Neuronal stem cell (in vitro differentiated cells): ENCODE data around the gene DENND5A.

Experiments used
- DNase-seq: peaks from one replicate; pipeline ENCODE4 v3.0.0-alpha.2; 2013; ENCODE audit warnings: low spot score
- H2AFZ ChIP-seq: one replicate; pipeline ENCODE4 v1.6.1; 2013; ENCODE audit warnings: mild to moderate bottlenecking, low read length, inconsistent platforms
- H2AK5ac ChIP-seq: 2 replicates; pipeline ENCODE4 v1.6.1; 2013; ENCODE audit warnings: low read depth, mild to moderate bottlenecking, inconsistent platforms, low read length, moderate library complexity, mixed read lengths
- H2BK120ac ChIP-seq: 2 replicates; pipeline ENCODE4 v1.6.1; 2013; ENCODE audit warnings: low read depth, mild to moderate bottlenecking, inconsistent platforms, low read length, moderate library complexity, mixed read lengths
- H2BK12ac ChIP-seq: one replicate; pipeline ENCODE4 v1.6.1; 2013; ENCODE audit warnings: low read length, inconsistent platforms
- H2BK15ac ChIP-seq: 2 replicates; pipeline ENCODE4 v1.6.1; 2013; ENCODE audit warnings: mild to moderate bottlenecking, low read length, inconsistent platforms, mixed read lengths
- H2BK5ac ChIP-seq: one replicate; pipeline ENCODE4 v1.6.1; 2013; ENCODE audit warnings: inconsistent platforms, mild to moderate bottlenecking, low read length, moderate library complexity
- H3K14ac ChIP-seq: one replicate; pipeline ENCODE4 v1.6.1; 2013; ENCODE audit warnings: low read length, inconsistent platforms
- H3K18ac ChIP-seq: 2 replicates; pipeline ENCODE4 v1.6.1; 2013; ENCODE audit warnings: low read length, inconsistent platforms
- H3K23ac ChIP-seq: 2 replicates; pipeline ENCODE4 v1.6.1; 2013; ENCODE audit warnings: low read depth, mild to moderate bottlenecking, mixed read lengths, low read length, inconsistent platforms; ENCODE audit not compliant: poor library complexity
- H3K27ac ChIP-seq: replicated peaks from 3 replicates; pipeline ENCODE4 v1.5.1; 2013; ENCODE audit warnings: low read length, inconsistent platforms
- H3K27me3 ChIP-seq, 3 experiments: 2 replicates each; pipeline ENCODE4 v1.6.1; 2013; ENCODE audit warnings: low read length in 3 of 3, mild to moderate bottlenecking in 2 of 3, inconsistent platforms in 1 of 3, low read depth in 1 of 3, mixed read lengths in 1 of 3, moderate library complexity in 1 of 3; ENCODE audit not compliant: control insufficient read depth in 3 of 3, insufficient read depth in 3 of 3
- H3K36me3 ChIP-seq, 2 donors: replicated peaks in 1 of 2; 2 replicates each; pipeline ENCODE4 v1.6.1; 2013; ENCODE audit warnings: low read length in 2 of 2; ENCODE audit not compliant: control insufficient read depth in 2 of 2, insufficient read depth in 2 of 2
- H3K4ac ChIP-seq: 2 replicates; pipeline ENCODE4 v1.6.1; 2013; ENCODE audit warnings: inconsistent platforms, mild to moderate bottlenecking, low read length, moderate library complexity
- H3K4me1 ChIP-seq, 2 donors: 1 replicate in 1 of 2; 2 replicates in 1 of 2; pipeline ENCODE4 v1.6.1; 2013; ENCODE audit warnings: low read length in 2 of 2, low read depth in 1 of 2; ENCODE audit not compliant: control insufficient read depth in 2 of 2, insufficient read depth in 1 of 2
- H3K4me2 ChIP-seq: one replicate; pipeline ENCODE4 v1.6.1; 2013; ENCODE audit warnings: mild to moderate bottlenecking, low read length, inconsistent platforms; ENCODE audit not compliant: insufficient read depth, poor library complexity, severe bottlenecking
- H3K4me3 ChIP-seq, 2 donors: 2 replicates each; pipeline ENCODE4 v1.5.1; 2013; ENCODE audit warnings: low read length in 2 of 2, mild to moderate bottlenecking in 2 of 2, inconsistent platforms in 1 of 2, moderate library complexity in 1 of 2
- H3K79me1 ChIP-seq: one replicate; pipeline ENCODE4 v1.6.1; 2013; ENCODE audit warnings: low read depth, mild to moderate bottlenecking, inconsistent platforms, low read length, moderate library complexity
- H3K9ac ChIP-seq: one replicate; pipeline ENCODE4 v1.6.1; 2013; ENCODE audit warnings: mild to moderate bottlenecking, low read depth, low read length, inconsistent platforms; ENCODE audit not compliant: poor library complexity
- H3K9me3 ChIP-seq, 2 donors: replicated peaks in 1 of 2; 2 replicates each; pipeline versions ENCODE3 to v1.6.1; 2013; ENCODE audit warnings: low read length in 2 of 2, mild to moderate bottlenecking in 2 of 2, inconsistent platforms in 1 of 2, low read depth in 1 of 2, mixed read lengths in 1 of 2, moderate library complexity in 1 of 2; ENCODE audit not compliant: control insufficient read depth in 2 of 2, insufficient read depth in 1 of 2
- H4K8ac ChIP-seq: one replicate; pipeline ENCODE4 v1.6.1; 2013; ENCODE audit warnings: low read depth, mild to moderate bottlenecking, inconsistent platforms, low read length, moderate library complexity
- H4K91ac ChIP-seq: one replicate; pipeline ENCODE4 v1.6.1; 2013; ENCODE audit warnings: low read length, low read depth, mild to moderate bottlenecking, inconsistent platforms; ENCODE audit not compliant: poor library complexity
- WGBS, 2 donors: extraction: QIAGEN DNeasy Blood & Tissue Kit; methylation state at CpG; one replicate each; pipeline ENCODE4 v1.1.7; 2013; ENCODE audit warnings: missing lambda C conversion rate in 2 of 2, mixed read lengths in 1 of 2; ENCODE audit not compliant: insufficient read length in 2 of 2, insufficient replicate concordance in 1 of 2; ENCODE audit errors: extremely low coverage in 2 of 2; 5-methylcytosine and 5-hydroxymethylcytosine counted together

The DENND5A gene

GRCh38 chr11:9143721-9144120 lies 121.4 kb downstream of the DENND5A start:
- no peak for DNase-seq
- Histone ChIP-seq H3K4me2 (no peak overlapping the region), H3K9ac (no peak overlapping the region), H2BK15ac (no peak overlapping the region), H3K23ac (no peak overlapping the region), H3K18ac (no peak overlapping the region), H3K9me3 (peaks cover 0 to 2% of the 10 kb centered on the region in 2 donors), H3K4me3 (no peak overlapping the region), H2AFZ (no peak overlapping the region), H3K36me3 (peaks cover 45 to 100% of the 10 kb centered on the region in 2 donors), H4K91ac (no peak overlapping the region), H3K14ac (no peak overlapping the region), H2BK5ac (no peak overlapping the region), H3K27me3 (no peaks in the 10 kb centered on the region), H2BK120ac (no peak overlapping the region), H3K4ac (no peak overlapping the region), H3K4me1 (peaks cover 0 to 11% of the 10 kb centered on the region in 2 donors), H3K79me1 (no peaks in the 10 kb centered on the region), H2BK12ac (no peak overlapping the region), H4K8ac (no peak overlapping the region), H3K27ac (no peak overlapping the region), H2AK5ac (no peak overlapping the region)
- WGBS, 2 donors = no CpG with 5 or more reads among the region's 1 CpG

- Histone ChIP-seq H2BK15ac (no peak overlapping the region), H3K9me3 (peaks cover 0 to 2% of the 10 kb centered on the region in 2 donors), H3K23ac (no peak overlapping the region), H3K14ac (no peak overlapping the region), H2BK5ac (no peak overlapping the region), H3K27ac (no peak overlapping the region), H3K9ac (no peak overlapping the region), H2BK12ac (no peak overlapping the region), H4K8ac (no peak overlapping the region), H3K4me1 (peaks cover 0 to 14% of the 10 kb centered on the region in 2 donors), H3K4me2 (no peak overlapping the region), H2AK5ac (no peak overlapping the region), H3K36me3 (peaks cover 50 to 100% of the 10 kb centered on the region in 2 donors), H3K79me1 (no peaks in the 10 kb centered on the region), H2AFZ (no peak overlapping the region), H3K4ac (no peak overlapping the region), H2BK120ac (no peak overlapping the region), H3K4me3 (no peak overlapping the region), H3K18ac (no peak overlapping the region), H3K27me3 (no peaks in the 10 kb centered on the region), H4K91ac (no peak overlapping the region)
- no CpG with 5 or more reads among the region's 7 CpGs for WGBS, 2 donors
- DNase-seq = no peak
Measured at GRCh38 chr11:9142732-9143131, 122.4 kb downstream of the DENND5A start.

- Histone ChIP-seq H3K18ac (no peak overlapping the region), H2AFZ (no peak overlapping the region), H3K14ac (no peak overlapping the region), H3K79me1 (no peaks in the 10 kb centered on the region), H3K36me3 (peaks cover 51 to 99% of the 10 kb centered on the region in 2 donors), H3K27me3 (no peaks in the 10 kb centered on the region), H3K4me2 (no peak overlapping the region), H4K8ac (no peak overlapping the region), H3K23ac (no peak overlapping the region), H2BK120ac (no peak overlapping the region), H4K91ac (no peak overlapping the region), H3K4me1 (peaks cover 0 to 6% of the 10 kb centered on the region in 2 donors), H3K9me3 (no peaks in the 10 kb centered on the region), H2BK12ac (no peak overlapping the region), H2BK5ac (no peak overlapping the region), H2BK15ac (no peak overlapping the region), H2AK5ac (no peak overlapping the region), H3K27ac (no peak overlapping the region), H3K9ac (no peak overlapping the region), H3K4ac (no peak overlapping the region), H3K4me3 (no peak overlapping the region)
- DNase-seq = no peak
- no CpG with 5 or more reads among the region's 7 CpGs for WGBS, 2 donors
Measured at GRCh38 chr11:9141186-9141585, 124.0 kb downstream of the DENND5A start.

GRCh38 chr11:9139628-9140357 lies 125.4 kb downstream of the DENND5A start:
- Histone ChIP-seq H3K9me3 (no peaks in the 10 kb centered on the region), H3K79me1 (no peaks in the 10 kb centered on the region), H3K4me1 (peaks cover 0 to 5% of the 10 kb centered on the region in 2 donors), H3K18ac (no peak overlapping the region), H2AFZ (no peak overlapping the region), H4K8ac (no peak overlapping the region), H3K4ac (no peak overlapping the region), H3K23ac (no peak overlapping the region), H2BK12ac (no peak overlapping the region), H3K27me3 (no peaks in the 10 kb centered on the region), H3K14ac (no peak overlapping the region), H3K4me3 (peak overlapping the region in 1 of 2 donors; percentile 1), H3K27ac (no peak overlapping the region), H2BK15ac (no peak overlapping the region), H2BK120ac (no peak overlapping the region), H3K36me3 (peaks cover 46 to 96% of the 10 kb centered on the region in 2 donors), H2AK5ac (no peak overlapping the region), H3K9ac (no peak overlapping the region), H3K4me2 (no peak overlapping the region), H2BK5ac (no peak overlapping the region), H4K91ac (no peak overlapping the region)
- DNase-seq = no peak
- WGBS, 2 donors = no CpG with 5 or more reads among the region's 7 CpGs
